SK-N-MC (cell line): ENCODE measurements around the gene TMEM43.

ENCODE experiments used
- EZH2 ChIP-seq: fragments of 200-600 bp; sonication (generic); IDR thresholded peaks from one replicate; pipeline ENCODE4 v1.6.1; 2017; ENCODE audit warnings: antibody characterized with exemption
- FOXP2 ChIP-seq: optimal IDR thresholded peaks from 2 replicates; pipeline ENCODE3; 2011; ENCODE audit warnings: mild to moderate bottlenecking, moderate library complexity; ENCODE audit not compliant: insufficient read depth; ENCODE audit errors: extremely low read length, control extremely low read depth
- POLR2AphosphoS5 ChIP-seq: IDR thresholded peaks from 2 replicates; pipeline ENCODE4 v1.6.1; 2012; ENCODE audit warnings: mild to moderate bottlenecking, low read depth, low read length, borderline replicate concordance

DNA sequence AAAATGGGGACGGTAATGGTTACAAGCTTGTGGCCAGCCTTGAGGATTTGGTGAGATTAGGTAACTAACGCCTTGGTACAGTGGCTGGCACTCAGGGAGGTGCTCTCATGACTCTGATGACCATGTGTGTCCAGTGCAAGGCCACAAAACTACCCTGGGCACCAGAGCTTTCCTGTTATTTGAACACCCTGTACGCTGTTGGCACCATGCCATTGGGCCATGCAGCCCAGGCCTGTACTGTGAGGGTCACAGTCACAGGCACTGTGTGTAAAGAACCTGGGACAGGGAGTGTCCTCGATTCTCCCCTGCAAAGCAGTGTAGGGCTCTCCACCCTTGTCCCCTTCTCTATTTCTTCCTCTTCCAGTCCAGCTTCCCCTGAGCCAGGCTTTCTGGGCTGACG is 6.3 kb downstream of the TMEM43 start:
- TF ChIP-seq POLR2AphosphoS5 (no peak), EZH2 (no peak), FOXP2 (no peak)
